Bone marrow (tissue), 2 donors: Measurements from ENCODE around the gene CHRNB1.

Experiments
- DNase-seq, 2 donors: peaks; one replicate each; lab custom pipeline; 2025; lab: John Stamatoyannopoulos, UW

CHRNB1 gene

DNA sequence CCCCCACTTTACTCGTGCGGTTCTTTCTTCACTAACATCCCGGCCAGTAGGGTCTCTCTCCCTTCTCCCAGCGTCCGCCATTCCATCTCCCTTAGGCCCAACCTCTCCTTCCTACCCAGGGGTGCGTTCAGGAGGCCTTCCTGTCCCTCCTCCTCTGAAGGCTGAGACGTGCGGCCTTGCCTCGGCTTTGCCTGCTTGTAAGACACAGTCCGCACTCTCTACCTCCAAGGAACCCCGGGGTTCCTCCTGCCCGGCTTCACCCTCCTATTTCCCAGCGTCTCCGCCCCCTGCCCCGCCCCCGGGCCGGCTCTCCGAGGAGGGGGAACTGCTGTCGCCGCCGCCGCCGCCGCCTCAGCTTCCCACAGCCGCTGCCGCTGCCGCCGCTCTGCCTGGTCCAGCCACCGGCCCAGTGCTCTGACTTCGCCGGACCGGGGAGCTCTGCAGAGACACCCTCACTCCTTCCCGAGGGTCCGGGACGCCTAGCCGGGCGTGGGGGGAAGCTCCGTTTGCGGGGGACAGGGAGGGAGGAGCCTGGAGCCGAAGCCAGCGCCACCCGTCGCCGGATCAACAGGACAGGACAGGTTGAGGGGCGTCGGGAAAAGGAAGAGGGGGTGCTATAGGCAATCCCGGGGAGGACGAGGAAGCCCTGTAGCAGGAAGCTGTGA is 6.8 kb upstream of the CHRNB1 start:
- DNase-seq = peak in 1 of 2 donors; percentile 48

DNA sequence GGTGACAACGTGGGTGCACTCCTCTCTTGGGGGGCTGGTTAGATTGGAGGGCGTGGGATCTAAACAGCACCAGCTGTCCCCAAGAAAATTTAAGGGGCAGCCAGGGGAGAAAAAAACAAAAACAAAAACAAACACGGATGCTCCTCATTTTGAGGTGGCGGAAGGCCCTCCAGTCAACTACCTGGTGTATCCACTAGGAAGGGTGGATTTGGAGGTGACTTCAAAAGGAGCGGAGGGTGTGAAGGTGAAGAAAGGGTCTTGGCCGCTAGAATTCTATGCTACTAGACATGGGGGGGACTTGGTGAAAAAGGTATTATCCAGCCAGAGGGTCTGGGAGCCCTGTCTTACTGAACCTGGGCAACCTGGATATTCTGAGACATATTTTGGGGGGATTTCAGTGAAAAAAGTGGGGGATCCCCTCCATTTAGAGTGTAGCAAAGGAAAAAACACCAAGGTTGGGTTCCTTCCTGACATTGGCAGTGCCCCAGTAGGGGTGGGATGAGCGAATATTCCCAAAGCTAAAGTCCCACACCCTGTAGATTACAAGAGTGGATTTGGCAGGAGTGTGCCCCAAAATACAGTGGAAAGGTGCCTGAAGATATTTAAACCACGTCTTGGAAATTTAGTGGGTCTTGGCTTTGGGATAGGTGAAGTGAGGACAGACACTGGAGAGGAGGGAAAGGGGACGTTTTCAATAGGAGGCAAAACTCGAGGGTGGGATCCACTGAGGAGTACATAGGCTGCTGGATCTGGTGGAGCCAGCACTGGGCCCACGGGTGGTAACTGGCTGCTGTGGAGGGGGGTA is 6.0 kb upstream of the CHRNB1 start:
- DNase-seq = no peak

DNA sequence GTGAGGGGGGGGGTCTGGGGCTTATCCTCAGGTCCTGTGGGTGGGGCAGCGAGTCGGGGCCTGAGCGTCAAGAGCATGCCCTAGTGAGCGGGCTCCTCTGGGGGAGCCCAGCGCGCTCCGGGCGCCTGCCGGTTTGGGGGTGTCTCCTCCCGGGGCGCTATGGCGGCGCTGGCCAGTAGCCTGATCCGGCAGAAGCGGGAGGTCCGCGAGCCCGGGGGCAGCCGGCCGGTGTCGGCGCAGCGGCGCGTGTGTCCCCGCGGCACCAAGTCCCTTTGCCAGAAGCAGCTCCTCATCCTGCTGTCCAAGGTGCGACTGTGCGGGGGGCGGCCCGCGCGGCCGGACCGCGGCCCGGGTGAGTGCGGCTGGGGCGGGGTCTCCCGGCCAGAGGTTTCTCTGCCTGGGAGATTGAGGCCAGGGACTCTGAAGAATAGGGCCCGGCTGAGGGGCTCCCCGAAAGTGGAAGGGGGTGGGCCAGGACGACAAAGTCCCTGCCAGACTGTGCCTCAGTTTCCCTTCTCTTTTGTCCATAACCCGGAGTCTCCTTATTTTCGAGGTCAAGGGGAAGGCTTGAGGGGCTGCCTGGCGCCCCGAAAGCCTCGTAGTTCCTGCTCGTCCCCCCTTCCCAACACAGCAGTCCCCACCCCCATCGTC is 5.3 kb upstream of the CHRNB1 start, which contains the start of gene FGF11:
TSS of gene FGF11 (plus strand) at position 51 of the 651 bp plus-strand sequence. CDS start at position 160, 109 bp downstream.
- DNase-seq = no peak

DNA sequence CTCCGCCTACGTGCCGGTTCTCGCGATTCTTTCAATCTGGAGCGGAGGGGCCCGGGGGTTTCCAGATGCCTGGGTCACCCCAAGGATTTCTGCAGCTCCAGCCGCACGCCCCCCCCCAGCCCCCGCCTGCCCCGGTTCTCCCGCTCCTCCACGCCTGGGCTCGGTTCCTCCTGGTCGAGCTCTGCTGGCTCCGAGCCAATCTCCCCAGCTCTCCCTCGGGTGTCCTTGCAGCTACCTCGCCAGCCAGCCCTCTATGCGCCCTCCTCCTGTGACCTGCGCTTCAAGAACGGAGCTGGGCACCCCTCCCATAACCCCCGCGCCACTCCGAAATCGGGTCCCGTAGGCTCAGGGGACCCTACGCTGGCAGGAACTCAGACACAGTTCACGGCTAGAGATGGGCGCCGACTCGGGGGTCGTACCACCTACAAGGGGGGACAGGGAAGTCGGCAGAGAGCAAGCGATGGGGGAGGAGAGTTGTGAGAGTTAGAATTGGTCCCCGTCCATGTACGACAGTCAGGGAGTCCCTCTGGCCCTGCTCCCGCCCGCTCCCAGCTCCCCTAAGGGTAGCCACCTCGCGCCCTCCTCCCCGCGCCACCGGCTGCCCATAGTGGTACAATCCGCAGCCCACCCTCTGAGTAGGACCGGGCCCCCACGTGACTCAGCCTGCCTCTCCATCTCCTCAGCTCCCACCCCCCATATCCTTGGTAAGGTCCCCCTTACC is 4.6 kb upstream of the CHRNB1 start:
- no peak for DNase-seq

DNA sequence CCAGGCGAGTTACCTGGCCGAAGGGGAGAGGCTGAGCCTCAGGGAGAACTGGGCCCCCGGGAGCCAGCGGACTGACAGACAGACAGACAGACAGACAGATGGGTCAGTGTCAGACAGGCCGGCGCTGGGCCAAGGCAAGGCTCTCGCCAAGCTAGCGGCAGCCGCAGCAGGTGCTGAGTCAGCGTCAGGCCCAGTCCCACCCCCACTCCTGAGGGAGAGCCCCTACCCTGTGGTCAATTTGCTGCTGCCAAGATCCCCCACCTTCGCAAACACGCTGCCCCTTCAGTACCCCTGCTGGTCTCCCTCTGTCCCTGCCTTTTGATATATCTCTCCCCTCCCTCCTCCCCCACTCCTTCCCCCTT is 4.0 kb upstream of the CHRNB1 start:
- DNase-seq = peak in 1 of 2 donors; percentile 47

DNA sequence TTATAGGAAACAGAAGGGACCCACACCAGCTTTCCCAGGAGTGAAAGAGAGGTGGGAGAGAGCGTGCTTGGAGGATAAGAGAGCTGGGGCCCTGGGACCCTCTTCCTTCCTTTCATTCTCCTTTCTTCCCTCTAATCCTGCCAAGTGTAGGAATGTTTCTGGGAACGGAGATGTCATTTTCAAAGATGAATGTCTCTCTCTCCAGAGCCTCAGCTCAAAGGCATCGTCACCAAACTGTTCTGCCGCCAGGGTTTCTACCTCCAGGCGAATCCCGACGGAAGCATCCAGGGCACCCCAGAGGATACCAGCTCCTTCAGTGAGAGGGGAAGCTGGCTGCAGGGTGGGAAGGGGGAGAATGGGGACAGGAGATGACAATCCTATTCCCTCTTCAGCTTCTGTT is 3.6 kb upstream of the CHRNB1 start:
- DNase-seq = no peak

DNA sequence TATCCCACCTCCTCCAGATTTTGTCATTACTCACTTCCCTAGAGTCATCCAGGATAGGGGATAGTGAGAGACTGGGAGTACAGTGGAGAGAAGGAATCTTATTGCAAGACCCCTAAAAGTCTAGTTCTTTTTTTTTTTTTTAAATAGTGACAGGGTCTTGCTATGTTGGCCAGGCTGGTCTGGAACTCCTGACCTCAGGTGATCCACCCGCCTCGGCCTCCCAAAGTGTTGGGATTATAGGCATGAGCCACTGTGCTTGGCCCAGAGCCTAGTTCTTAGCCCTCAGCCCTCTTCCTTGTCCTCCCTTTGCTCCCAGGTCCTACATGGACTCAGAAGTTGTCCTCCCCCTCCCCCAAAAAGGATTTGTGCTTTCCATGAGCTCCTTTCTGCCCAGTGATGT is 2.7 kb upstream of the CHRNB1 start:
- DNase-seq = no peak

DNA sequence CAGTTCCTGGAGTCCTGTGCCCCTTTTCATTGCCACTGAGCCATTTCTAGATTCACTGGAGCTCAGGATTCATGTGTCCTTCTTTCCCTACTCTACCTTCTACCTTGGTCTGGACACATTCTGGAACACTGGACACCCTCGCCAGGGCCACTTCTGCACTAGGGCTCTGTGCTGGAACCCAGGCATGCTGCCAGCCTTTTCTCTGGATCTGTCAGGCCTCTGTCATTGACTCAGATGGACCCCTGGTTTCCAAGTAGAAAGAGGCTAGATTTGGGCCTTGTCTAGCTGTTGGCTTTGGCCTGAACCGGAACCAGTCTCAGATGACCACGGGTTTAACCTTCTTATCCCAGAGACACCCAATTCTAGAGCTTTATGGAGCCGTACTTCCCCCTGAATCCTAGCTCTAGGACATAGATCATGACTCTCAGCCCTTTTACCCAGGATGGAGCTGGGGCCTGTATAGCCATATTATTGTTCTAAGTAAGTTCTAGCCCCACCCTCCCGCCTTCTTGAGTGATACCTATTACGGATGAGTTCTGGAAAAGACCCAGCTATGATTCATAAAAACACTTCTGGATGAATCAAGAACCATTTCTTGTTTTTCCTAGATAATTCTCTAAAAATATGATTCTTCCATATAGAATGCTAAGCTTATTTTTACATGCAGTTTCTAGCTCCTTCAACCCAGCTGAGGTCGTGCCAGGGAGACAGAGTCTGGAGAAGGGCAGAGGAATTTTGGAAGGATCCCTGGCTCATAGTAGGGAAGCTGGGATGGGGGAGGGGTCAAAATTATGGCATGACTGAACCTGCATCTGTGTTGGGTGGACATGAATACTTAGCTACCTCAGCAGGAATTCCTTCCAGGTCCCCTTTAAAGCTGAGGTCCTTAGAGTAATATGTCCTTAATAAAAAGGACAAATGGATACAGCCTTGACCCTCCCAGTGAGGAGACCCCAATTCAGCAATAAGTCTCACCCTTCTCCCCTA is 1.1 kb upstream of the CHRNB1 start:
- no peak for DNase-seq

DNA sequence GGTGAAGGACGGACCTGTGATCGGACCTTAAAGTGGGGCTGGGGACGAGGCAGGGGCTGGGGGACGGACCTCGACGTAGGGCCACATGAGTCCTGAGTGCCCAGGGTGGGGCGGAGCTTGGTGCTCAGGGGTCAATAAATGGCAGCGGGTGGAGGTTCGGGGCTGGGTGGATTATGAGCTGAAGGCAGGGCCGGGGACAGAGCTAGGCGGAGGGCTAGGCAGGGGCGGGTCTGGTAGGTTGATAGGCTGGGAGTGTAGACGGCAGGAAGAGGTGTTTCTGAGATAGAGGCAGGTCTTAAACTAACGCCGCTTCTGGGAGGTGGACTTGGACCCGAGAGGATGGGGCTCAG is 733 bp downstream of the CHRNB1 start:
- no peak for DNase-seq

DNA sequence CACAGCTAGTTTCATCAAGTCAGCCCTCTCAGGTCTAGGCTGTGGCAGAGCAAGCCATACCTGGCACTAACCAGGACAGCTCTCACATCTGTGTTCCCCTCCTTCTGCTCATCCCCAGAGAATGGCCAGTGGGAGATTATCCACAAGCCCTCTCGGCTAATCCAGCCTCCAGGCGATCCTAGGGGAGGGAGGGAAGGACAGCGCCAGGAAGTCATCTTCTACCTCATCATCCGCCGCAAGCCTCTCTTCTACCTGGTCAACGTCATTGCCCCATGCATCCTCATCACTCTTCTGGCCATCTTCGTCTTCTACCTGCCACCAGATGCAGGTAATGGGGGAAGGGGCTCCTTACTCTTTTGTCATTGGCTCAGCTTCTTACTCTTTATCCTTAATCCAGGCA is 3.6 kb downstream of the CHRNB1 start:
- DNase-seq = no peak

DNA sequence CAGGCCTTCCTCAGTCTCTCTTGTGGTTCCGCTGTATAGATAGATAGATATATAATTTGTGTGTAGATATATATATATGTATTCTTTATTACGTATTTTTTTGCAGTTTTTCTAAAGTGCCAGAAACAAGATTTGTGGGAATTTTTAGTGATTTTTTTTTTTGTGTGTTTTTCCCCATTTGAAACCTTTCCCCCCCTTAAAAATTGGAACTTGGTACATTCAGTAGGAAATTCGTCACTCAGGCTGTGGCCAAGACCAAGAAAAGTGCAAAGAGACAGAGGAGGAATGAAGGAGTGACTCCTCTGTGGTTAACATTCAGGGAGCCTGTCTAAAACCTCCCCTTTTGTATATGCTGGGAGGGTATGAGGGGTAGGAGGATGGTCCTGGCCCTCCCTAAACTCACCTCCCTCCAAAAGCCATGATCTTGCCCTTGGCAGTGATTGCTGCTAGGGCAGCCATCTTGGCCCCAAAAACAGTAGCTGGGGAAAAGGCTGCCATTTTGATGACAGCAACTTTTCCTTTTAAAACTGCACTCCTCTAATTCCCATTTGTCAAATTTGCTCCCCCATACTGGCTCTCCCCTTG is 15.2 kb downstream of the CHRNB1 start:
- DNase-seq = no peak

DNA sequence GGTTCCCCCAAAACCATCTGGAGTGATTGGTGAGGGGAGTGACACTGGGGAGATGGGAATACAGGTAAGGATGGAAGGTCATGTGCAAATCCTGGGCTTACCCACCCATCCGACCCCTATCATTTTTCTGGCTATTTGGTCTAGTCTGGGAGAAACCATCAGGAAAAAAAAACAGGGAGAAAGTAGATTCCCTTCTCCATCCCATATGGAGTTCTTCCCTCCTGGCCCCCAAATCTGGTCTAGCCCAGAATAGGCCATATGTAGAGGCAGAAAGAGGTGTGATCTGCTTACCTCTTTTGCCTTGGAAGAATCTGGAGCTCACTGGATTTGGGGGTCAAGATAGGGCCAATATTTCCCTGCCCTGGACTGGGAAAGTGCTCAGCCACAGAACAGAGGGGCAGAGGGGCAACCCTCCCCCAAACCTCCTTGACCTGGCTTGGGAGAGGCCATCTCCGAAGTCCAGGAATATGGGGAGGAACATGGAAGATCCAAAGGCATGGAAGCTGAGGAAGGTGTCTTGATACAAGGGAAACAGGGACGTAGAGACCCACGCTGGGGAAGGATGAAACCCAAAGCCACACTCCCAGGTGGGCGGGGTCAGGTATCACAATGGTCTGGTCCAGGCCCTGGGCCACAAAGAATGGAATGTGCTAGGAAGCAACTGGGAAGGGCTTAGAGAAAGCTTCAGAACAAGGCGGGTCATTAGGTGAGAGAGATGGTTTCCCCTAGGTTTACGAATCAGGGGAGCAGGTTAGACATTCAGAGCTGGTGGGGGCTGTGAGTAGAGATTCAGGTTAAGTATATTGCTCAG is 16.2 kb downstream of the CHRNB1 start:
- no peak for DNase-seq

DNA sequence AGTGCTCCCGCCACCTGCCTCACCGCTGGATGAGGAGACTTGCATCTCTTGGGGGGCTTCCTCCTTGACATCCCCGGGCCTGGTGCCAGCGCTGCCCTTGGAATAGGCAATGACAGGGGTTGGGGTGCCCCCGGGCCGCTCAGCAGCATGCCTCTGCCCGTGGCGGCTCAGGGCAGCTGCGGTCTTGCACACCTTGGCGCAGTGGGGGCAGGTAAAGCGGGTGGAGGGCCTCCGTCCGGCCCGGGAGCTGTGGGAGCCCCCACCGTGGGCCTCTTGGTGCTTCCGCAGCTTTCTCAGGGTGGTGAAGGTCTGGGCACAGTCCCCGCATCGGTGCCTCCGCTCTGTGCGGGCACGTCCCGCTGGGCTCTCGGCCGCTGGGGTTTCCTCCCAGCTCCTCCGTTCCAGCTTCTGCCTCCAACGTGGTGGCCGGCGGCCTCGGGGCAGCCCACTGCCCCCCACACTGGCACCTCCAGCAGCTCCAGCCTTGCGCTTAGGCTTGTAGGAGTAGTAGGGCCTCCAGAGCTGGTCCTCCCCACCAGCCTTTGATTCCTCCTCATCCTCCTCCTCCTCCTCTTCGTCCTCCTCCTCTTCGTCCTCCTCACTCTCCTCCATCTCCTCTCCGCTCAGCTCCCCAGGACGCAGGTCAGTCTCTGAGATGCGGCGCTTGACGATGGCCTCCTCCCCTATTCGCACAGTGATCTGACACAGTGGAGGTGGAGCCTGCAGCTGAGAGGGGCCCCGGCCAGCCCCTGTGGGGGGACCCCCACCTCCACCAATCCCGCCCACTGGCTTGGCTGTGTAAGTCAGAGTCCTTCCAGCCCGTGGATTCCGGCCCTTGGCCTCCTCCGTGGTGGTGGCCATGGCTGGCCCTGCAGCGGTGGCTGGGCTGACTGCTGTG is 17.9 kb downstream of the CHRNB1 start:
- no peak for DNase-seq

DNA sequence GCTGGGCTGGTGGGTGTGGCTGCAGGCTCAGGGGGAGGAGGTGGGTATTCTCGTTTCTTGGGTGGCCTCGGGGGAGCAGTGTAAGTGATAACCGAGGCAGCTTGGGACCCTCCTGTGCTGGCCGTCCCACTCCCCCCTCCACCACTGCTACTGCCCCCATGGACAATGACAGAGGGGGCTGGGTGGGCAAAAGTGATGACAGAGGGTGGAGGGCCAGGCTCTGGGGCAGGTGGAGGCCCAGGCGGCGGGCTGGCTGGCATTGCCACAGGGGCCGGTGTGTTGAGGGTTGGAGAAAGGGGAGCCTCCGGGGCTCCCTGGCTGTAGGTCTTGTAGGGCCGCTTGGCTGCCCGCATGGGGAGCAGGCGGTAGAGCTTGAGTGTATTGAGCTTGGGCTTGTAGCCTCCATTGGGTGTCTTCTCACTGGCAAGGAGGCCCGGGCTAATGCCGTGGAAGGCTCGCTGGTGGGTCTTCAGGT is 18.5 kb downstream of the CHRNB1 start:
- DNase-seq = no peak

DNA sequence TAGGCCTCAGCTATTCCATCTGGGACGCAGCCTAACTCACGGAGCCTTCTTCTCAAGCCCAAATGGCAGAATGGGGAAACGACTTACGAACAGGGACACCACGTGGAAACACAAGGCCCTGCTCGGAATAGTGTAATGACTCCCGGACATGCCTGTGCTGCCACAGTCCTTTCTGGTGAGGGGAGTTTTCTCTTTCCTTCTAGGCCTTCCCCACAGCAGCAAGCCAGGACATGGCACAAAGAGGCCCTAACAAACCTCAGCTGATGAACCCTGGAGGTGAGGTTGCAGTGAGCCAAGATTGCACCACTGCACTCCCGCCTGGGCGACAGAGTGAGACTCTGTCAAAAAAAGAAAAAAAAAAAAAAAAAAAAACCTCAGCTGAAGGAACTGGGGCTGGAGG is 19.2 kb downstream of the CHRNB1 start:
- no peak for DNase-seq

DNA sequence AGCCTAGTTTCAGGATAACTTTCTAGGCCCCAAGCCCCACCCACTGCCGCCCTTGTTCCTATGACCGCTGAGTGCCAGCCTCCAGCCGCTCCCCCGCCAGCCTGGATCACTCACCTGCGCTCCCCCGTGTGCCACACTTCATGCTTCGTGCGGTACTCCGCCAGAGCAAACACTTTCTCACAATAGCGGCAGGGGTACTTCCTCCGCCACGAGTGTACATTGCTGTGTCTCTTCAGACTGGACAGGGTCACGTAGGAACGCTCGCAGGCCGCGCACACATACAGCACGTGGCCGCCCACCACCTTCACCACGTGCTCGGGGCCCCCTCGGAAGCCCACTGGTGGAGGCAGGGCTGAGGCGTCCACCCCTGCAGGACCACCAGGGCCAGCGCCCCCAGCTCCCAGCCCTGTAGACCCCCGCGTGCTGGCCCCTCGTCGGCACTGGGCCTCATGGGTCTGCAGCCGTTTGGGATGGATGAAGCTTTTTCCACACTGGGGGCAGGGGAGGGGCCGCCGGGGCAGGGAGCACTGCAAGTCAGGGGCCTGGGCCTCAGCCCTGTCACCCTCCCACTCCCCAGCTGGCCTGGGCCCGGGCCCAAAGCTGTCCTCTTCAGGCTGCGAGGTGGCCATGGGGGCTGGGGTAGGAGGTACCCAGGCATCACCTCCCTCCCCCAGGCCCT is 20.9 kb downstream of the CHRNB1 start:
- DNase-seq = no peak

DNA sequence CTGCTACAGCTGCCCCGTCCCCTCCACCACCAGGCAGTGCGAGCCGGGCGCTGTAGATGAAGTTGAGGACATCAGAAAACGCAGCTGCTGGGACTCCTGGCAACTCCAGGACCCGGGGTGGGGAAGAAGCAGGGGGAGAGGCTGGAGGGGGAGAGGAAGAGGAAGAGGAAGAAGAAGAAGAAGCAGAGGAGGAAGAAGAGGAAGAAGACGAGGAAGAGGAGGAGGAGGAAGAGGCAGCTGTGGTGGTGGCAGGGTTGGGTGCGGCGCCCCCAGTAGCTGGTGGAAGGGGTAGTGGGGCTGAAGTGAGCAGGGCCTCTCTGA is 21.4 kb downstream of the CHRNB1 start:
- no peak for DNase-seq

DNA sequence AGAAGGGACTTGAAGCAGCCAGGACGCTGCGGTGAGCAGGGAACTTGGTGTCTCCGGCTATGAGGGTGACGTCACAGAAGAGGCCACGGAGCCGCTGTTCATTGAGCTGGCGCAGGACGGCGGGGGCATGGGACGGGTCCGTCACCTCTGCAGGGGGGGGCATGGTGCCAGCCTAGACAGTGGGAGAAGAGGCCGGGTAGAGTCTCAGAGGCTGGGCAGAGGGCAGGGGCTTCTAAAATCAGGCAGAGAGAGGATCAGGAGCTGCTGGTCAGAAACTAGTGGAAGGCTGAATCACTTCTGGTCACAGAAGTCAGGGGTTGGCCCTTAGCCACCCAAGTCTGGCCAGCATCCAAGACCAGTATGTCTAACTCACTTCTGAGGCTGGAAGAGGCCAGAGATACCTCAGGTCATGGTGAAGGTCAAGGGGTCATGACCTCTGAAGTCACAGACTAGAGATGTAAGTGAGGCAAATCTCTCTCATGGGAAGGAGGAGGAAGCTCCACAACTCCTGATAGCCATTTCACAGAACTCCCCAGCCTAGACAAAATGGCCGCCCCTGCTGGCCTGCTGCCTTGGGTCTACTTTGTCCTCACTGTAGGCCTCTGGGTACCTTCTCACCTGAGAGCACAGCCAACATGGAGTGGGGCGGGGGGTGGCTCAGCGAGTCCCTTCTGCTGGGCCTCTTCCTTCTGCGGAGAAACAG is 21.9 kb downstream of the CHRNB1 start:
- peak in 1 of 2 donors; percentile 26 for DNase-seq
